Mesothelial cell of epicardium (in vitro differentiated cells): Measurements from ENCODE around the gene SLC20A1. TPM values are rescaled to one million over a fixed set of nuclear protein-coding genes. Genes with fewer than 3 reads are reported as not detected.

Experiments
- DNase-seq, 2 experiments: peaks; one replicate each; pipeline ENCODE4 v3.0.0; 2021; ENCODE audit warnings: low spot score in 2 of 2; ENCODE audit not compliant: unreplicated experiment in 2 of 2
- H3K27ac Mint-ChIP-seq: 2 replicates; pipeline ENCODE4 v1.8.0; 2021; ENCODE audit warnings: mixed read lengths
- H3K27me3 Mint-ChIP-seq: 2 replicates; pipeline ENCODE4 v1.8.0; 2021; ENCODE audit warnings: low read depth, mixed read lengths
- H3K36me3 Mint-ChIP-seq: 2 replicates; pipeline ENCODE4 v1.8.0; 2021; ENCODE audit warnings: mixed read lengths
- H3K4me1 Mint-ChIP-seq: 2 replicates; pipeline ENCODE4 v1.8.0; 2021; ENCODE audit warnings: mixed read lengths
- H3K4me3 Mint-ChIP-seq: 2 replicates; pipeline ENCODE4 v1.8.0; 2021; ENCODE audit warnings: mild to moderate bottlenecking, moderate library complexity, mixed read lengths
- H3K9me3 Mint-ChIP-seq: 2 replicates; pipeline ENCODE4 v1.8.0; 2021; ENCODE audit warnings: mixed read lengths
- CTCF ChIP-seq: fragments of 200-600 bp; sonication (generic); IDR thresholded peaks from one replicate; pipeline ENCODE4 v1.5.0; 2021; ENCODE audit warnings: antibody characterized with exemption; ENCODE audit not compliant: unreplicated experiment
- total RNA-seq: library from RNA; stranded (reverse); gene quantifications from 3 replicates; pipeline ENCODE4 v1.2.1, GENCODE V29; 2021

Gene SLC20A1
- total RNA-seq, 1 donor from 2014 or later, result 46.3 TPM

DNA sequence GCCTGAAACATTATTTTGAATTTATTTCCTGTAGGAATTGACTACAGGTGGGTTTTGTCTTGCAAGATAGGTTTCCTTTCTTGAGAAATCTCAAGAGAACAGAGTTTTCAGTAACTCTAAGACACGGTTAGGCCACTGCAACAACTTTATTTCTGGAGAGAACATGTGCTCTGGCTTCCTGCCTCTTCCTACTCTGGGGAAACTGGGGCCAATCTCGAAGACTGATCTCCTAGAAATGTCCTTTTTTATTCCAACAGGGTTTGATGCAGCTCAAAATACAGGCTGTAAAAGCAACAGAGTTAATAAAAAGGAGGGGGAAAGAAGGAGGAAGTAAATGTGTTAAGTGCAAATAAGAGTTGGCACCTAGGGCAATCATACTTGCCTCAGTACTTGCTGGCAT is 4.0 kb upstream of the SLC20A1 start:
- Mint-ChIP-seq H3K27me3 (peaks cover 14% of the 10 kb centered on the region), H3K4me3 (no peak overlapping the region), H3K9me3 (no peaks in the 10 kb centered on the region), H3K27ac (no peak overlapping the region), H3K36me3 (no peaks in the 10 kb centered on the region), H3K4me1 (peaks cover 10% of the 10 kb centered on the region)
- no peak for TF ChIP-seq CTCF
- no peak for DNase-seq

GRCh38 chr2:112642561-112642960 is 3.2 kb upstream of the SLC20A1 start:
- H3K27me3 Mint-ChIP-seq, result peaks cover 14% of the 10 kb centered on the region

GRCh38 chr2:112642966-112643365 is 2.8 kb upstream of the SLC20A1 start:
- no peak overlapping the region for H3K4me3 Mint-ChIP-seq
- peaks cover 14% of the 10 kb centered on the region for H3K27me3 Mint-ChIP-seq
- H3K9me3 Mint-ChIP-seq, result no peaks in the 10 kb centered on the region
- no peak overlapping the region for H3K27ac Mint-ChIP-seq
- peaks cover 22% of the 10 kb centered on the region for H3K4me1 Mint-ChIP-seq
- no peak for TF ChIP-seq CTCF
- H3K36me3 Mint-ChIP-seq, result peaks cover 2% of the 10 kb centered on the region
- DNase-seq, result no peak

More at GRCh38 chr2:112642561-112642960, 3.2 kb upstream of the SLC20A1 start:
- no peak overlapping the region for H3K4me3 Mint-ChIP-seq
- DNase-seq, result no peak
- peaks cover under 1% of the 10 kb centered on the region for H3K36me3 Mint-ChIP-seq
- H3K4me1 Mint-ChIP-seq, result peaks cover 18% of the 10 kb centered on the region
- no peak for TF ChIP-seq CTCF
- no peak overlapping the region for H3K27ac Mint-ChIP-seq
- H3K9me3 Mint-ChIP-seq, result no peaks in the 10 kb centered on the region

DNA sequence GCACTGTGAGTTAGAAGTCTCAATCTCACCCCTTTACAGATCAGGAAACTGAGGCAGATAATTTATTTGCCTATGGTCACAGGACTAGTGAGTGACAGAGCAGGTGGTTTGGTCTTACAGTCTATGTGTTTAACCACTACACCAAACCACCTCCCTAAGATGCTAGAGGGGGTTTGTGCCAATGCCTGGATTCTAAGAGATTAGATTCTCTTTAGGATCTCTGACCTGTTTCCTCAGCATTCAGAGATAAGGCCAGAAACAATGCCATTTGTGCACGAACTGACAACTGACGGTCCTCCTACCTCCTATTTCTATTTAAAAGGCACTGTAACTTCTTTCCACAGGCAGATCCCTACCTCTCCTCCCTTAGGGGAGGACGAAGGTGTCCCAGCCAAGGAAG is 2.3 kb upstream of the SLC20A1 start:
- TF ChIP-seq CTCF, result no peak
- H3K4me3 Mint-ChIP-seq, result no peak overlapping the region
- peaks cover 14% of the 10 kb centered on the region for H3K27me3 Mint-ChIP-seq
- peaks cover 2% of the 10 kb centered on the region for H3K36me3 Mint-ChIP-seq
- H3K27ac Mint-ChIP-seq, result no peak overlapping the region
- peaks cover 26% of the 10 kb centered on the region for H3K4me1 Mint-ChIP-seq
- H3K9me3 Mint-ChIP-seq, result no peaks in the 10 kb centered on the region
- DNase-seq, result no peak

DNA sequence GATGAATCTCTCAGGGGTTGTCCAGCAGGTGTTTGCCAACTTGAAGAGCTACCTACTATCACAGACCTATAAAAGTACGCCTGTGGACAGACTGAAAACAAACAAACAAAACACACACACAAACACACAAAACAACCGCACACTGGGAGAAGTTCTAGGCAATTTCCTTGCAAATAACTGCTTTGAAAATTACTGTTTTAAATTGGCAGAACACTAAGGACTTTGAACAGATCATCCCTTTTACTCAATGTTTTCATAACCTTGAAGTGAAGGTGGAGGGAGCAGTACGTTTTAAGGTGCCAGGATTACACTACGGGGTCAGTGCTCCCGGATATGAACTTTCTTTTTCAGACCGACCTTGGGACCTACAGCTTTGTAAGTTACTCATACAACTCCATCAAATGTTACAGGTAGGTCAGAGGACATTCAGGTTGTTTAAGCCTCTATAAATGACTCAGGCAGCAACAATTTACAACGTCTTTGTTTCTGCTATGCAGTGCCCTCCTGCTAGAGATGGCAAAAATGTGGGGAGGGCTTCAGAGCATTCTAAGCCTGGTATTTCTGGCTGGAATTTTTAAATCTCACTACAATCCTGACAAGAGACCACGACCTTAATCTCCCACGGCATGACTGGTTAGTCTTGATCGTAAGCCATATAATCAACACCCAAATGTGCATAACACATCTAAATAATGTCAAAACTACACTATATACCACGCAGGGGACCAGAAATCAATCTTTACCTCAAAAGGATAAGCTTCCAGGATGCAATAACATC is 1.4 kb upstream of the SLC20A1 start:
- Mint-ChIP-seq H3K27ac (peak overlapping the region; percentile 68), H3K27me3 (peaks cover 14% of the 10 kb centered on the region), H3K4me1 (peaks cover 35% of the 10 kb centered on the region), H3K36me3 (peaks cover 2% of the 10 kb centered on the region), H3K9me3 (no peaks in the 10 kb centered on the region), H3K4me3 (peak overlapping the region; percentile 68)
- DNase-seq, result no peak
- no peak for TF ChIP-seq CTCF
